H1 (cell line): Measurements from ENCODE around the gene CDX2. TPM values are rescaled to one million over a fixed set of nuclear protein-coding genes. Genes with fewer than 3 reads are reported as not detected.

Experiments
- BCL11A ChIP-seq, 2 experiments: IDR thresholded peaks; one replicate each; pipeline ENCODE4 v1.6.1; 2011; ENCODE audit warnings: low read depth in 2 of 2, low read length in 2 of 2, mild to moderate bottlenecking in 2 of 2
- BRCA1 ChIP-seq: IDR thresholded peaks from 2 replicates; pipeline ENCODE4 v1.6.1; 2012; ENCODE audit warnings: low read depth, low read length, improper control_type of control experiment
- CBX5 ChIP-seq: fragments of 300-800, 300-1000 bp; sonication (generic); IDR thresholded peaks from 2 replicates; pipeline ENCODE4 v1.7.1; 2016; ENCODE audit warnings: antibody characterized with exemption, low read length, low read depth
- CBX8 ChIP-seq: fragments of 300-800, 300-1000 bp; sonication (generic); IDR thresholded peaks from 2 replicates; pipeline ENCODE4 v1.7.1; 2016; ENCODE audit warnings: low read depth, low read length, borderline replicate concordance
- CEBPB ChIP-seq: IDR thresholded peaks from 2 replicates; pipeline ENCODE4 v1.6.1; 2012; ENCODE audit warnings: low read depth, low read length
- CTBP2 ChIP-seq: IDR thresholded peaks from 2 replicates; pipeline ENCODE4 v1.7.0; 2011; ENCODE audit warnings: borderline replicate concordance, mild to moderate bottlenecking, moderate library complexity, mixed read lengths, low read length; ENCODE audit not compliant: insufficient read depth, insufficient read length
- E2F6 ChIP-seq: IDR thresholded peaks from 2 replicates; pipeline ENCODE4 v1.6.1; 2012; ENCODE audit warnings: inconsistent platforms
- HDAC2 ChIP-seq, 2 experiments: fragments of 300-600 bp in 1 of 2; sonication (generic) in 1 of 2; IDR thresholded peaks; 2 replicates each; pipeline ENCODE4 v1.6.1; 2011 to 2012; ENCODE audit warnings: low read depth in 2 of 2, low read length in 2 of 2, mild to moderate bottlenecking in 2 of 2, moderate library complexity in 2 of 2, borderline replicate concordance in 1 of 2, inconsistent platforms in 1 of 2
- JUND ChIP-seq: IDR thresholded peaks from 2 replicates; pipeline ENCODE4 v1.6.1; 2011; ENCODE audit warnings: mild to moderate bottlenecking, improper control_type of control experiment, low read length
- KDM5A ChIP-seq: fragments of 200-600 bp; IDR thresholded peaks from 2 replicates; pipeline ENCODE4 v1.7.1; 2012; ENCODE audit warnings: mild to moderate bottlenecking, low read length, inconsistent platforms, mixed read lengths
- PHF8 ChIP-seq: fragments of 200-600 bp; sonication (generic); conservative IDR thresholded peaks from 2 replicates; pipeline ENCODE4 v1.7.1; 2012; ENCODE audit warnings: low read depth, mild to moderate bottlenecking, inconsistent platforms, low read length, moderate library complexity
- RNF2 ChIP-seq: fragments of 200-900, 300-1000 bp; sonication (generic); IDR thresholded peaks from 2 replicates; pipeline ENCODE4 v1.7.1; 2016; ENCODE audit warnings: borderline replicate concordance, low read depth, mild to moderate bottlenecking, antibody characterized with exemption, low read length; ENCODE audit not compliant: poor library complexity, severe bottlenecking; ENCODE audit errors: missing control alignments
- SIN3A ChIP-seq, 2 experiments: IDR thresholded peaks in 1 of 2; conservative IDR thresholded peaks in 1 of 2; 2 replicates each; pipeline ENCODE4 v1.6.1; 2011 to 2012; ENCODE audit warnings: low read length in 2 of 2, improper control_type of control experiment in 1 of 2, low read depth in 1 of 2, mild to moderate bottlenecking in 1 of 2
- SP1 ChIP-seq: IDR thresholded peaks from 2 replicates; pipeline ENCODE4 v1.6.1; 2011; ENCODE audit warnings: low read depth, low read length
- SP2 ChIP-seq: IDR thresholded peaks from 2 replicates; pipeline ENCODE4 v1.6.1; 2012; ENCODE audit warnings: mild to moderate bottlenecking, low read length, inconsistent platforms
- SUZ12 ChIP-seq: fragments of 200-600 bp; sonication (generic); IDR thresholded peaks from 2 replicates; pipeline ENCODE4 v1.6.1; 2012; ENCODE audit warnings: mild to moderate bottlenecking, inconsistent platforms, low read length, moderate library complexity, mixed read lengths
- TCF12 ChIP-seq: IDR thresholded peaks from 2 replicates; pipeline ENCODE4 v1.6.1; 2011; ENCODE audit warnings: low read depth, mild to moderate bottlenecking, low read length
- TEAD4 ChIP-seq: IDR thresholded peaks from 2 replicates; pipeline ENCODE4 v1.6.1; 2012; ENCODE audit warnings: low read depth, low read length, inconsistent platforms, mixed read lengths
- USF2 ChIP-seq: IDR thresholded peaks from 2 replicates; pipeline ENCODE4 v1.6.1; 2011; ENCODE audit warnings: low read length, improper control_type of control experiment
- polyA plus RNA-seq, 7 experiments: library from polyadenylated mRNA; depleted of rRNA in 3 of 7; stranded (reverse) in 5 of 7; unstranded in 2 of 7; fragments of >200 nt in 5 of 7; fragments of 200-250 nt in 2 of 7; gene quantifications; 1 replicate in 5 of 7; 2 replicates in 1 of 7; 4 replicates in 1 of 7; pipeline versions ENCODE4 v1.2.1 to v1.2.3, GENCODE V29; 2011 to 2013; ENCODE audit warnings: missing spikeins in 2 of 7, mixed read lengths in 2 of 7
- total RNA-seq: library from RNA; stranded (reverse); fragmentation: NEBNext Ultra II Directional; extraction: Animal tissue kit (Norgen Biotek cat#: 25700); gene quantifications from 2 replicates; pipeline ENCODE4 v1.2.1, GENCODE V29; 2021

Gene CDX2
- total and polyA plus RNA-seq, 2 of the 8 experiments (the other 6 are each of a cell fraction or from before 2014, with no cell fraction given) = 0.09 TPM; not detected in 1

- TF ChIP-seq PHF8 (no peak), E2F6 (no peak), CBX5 (no peak), TEAD4 (no peak; the same call in 1 of the 2 replicates), BCL11A (IDR thresholded peaks at IDR 0.05; ENCODE audit: low read depth in 2 of 2, low read length in 2 of 2) (peak in 1 of 2 experiments; percentile 3), SUZ12 (no peak; the same call in 1 of the 2 replicates), CTBP2 (peak; percentile 99), JUND (no peak), SP2 (no peak), CBX8 (no peak), SP1 (peak; percentile 69; the same call in 1 of the 2 replicates), SIN3A (conservative IDR thresholded peaks at IDR 0.05 in 1 of 2, IDR thresholded peaks at IDR 0.05 in 1 of 2; ENCODE audit: low read depth in 1 of 2, low read length in 2 of 2) (no peak; a peak in 1 of 4 replicates), TCF12 (peak; percentile 58; the same call in 1 of the 2 replicates), KDM5A (no peak), BRCA1 (no peak), HDAC2 (IDR thresholded peaks at IDR 0.05; ENCODE audit: borderline replicate concordance in 1 of 2, low read depth in 2 of 2, low read length in 2 of 2) (peak; percentile 58 to 82; a peak in 2 of 4 replicates), RNF2 (peak; percentile 19), USF2 (no peak), CEBPB (no peak)
Observed at GRCh38 chr13:27965740-27966640, 3.1 kb downstream of the CDX2 start (continued).
